ES-I3 (cell line): ENCODE results near the gene COPA.

ENCODE experiments used
- H3K36me3 ChIP-seq: 2 replicates; pipeline ENCODE4 v1.6.1; 2013; ENCODE audit warnings: mild to moderate bottlenecking, low read length, control low read depth, moderate library complexity; ENCODE audit not compliant: insufficient read depth
- H3K4me1 ChIP-seq: 2 replicates; pipeline ENCODE4 v1.6.1; 2013; ENCODE audit warnings: mild to moderate bottlenecking, control low read depth, low read length; ENCODE audit not compliant: insufficient read depth
- H3K9ac ChIP-seq: 2 replicates; pipeline ENCODE4 v1.6.1; 2013; ENCODE audit warnings: low read depth, mild to moderate bottlenecking, low read length, moderate library complexity
- H3K9me3 ChIP-seq: 2 replicates; pipeline ENCODE4 v1.6.1; 2013; ENCODE audit warnings: mild to moderate bottlenecking, low read length, moderate library complexity; ENCODE audit not compliant: control insufficient read depth, insufficient read depth

COPA gene

DNA sequence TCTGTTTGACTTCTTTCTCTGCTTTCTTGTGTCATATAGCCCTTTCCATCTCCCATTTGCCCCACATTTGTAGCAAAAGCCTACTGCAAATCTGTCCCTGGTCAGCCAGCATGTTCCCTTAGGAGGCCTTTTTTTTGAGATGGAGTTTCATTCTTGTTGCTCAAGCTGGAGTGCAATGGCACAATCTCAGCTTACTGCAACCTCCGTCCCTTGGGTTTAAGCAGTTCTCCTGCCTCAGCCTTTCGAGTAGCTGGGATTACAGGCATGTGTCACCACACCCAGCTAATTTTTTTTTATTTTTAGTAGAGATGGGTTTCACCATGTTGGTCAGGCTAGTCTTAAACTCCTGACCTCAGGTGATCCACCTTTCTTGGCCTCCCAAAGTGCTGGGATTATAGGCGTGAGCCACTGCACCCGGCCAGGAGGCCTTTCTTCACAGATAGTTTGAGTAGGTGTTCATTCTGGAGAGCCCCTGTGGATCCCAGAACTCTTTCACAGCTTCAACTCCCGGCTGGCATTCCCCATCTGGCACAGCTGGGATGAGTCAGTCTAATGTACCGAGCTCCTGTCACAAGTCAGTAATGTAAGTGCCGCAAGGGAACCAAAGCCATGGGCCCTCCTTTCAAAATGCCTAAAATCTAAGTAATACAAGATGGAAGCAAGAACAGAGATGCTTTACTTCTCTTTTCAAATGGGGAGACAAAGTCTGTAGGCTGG, 14.4 kb upstream of the COPA start:
- Histone ChIP-seq H3K36me3 (peaks cover 31% of the 10 kb centered on the region), H3K9me3 (no peaks in the 10 kb centered on the region), H3K9ac (no peak overlapping the region), H3K4me1 (peaks cover 13% of the 10 kb centered on the region)

DNA sequence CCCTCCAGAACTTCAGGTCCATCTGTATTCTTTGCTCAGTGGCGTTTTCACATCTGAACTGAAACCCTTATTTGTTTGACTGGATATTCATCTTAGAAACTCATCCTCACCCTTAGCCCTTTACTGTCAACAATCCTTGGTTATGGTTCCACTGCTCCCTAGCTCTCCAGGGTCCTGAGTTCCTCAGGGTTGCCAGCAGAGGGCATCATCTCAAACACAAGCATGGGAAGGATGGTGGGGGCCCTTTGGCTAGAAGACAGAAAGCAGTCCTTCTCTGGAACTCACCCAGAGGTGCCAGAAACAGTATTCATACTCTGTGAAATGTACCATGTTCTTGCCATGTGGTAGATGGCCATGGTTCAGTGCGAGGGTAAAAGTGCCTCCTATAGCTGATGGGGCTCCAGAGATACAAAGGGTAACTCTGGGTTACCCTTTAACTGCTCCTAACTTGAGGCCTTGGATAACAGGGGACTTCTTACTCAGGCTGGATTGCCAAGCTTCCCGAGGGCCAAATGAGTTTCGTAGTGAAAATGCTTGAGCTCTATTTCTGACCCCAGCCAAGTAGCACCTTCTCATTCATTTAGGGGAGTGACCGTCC, 11.4 kb upstream of the COPA start:
- Histone ChIP-seq H3K36me3 (peaks cover 42% of the 10 kb centered on the region), H3K4me1 (no peaks in the 10 kb centered on the region; the same call in 1 of the 2 replicates), H3K9ac (no peak overlapping the region), H3K9me3 (no peaks in the 10 kb centered on the region)

DNA sequence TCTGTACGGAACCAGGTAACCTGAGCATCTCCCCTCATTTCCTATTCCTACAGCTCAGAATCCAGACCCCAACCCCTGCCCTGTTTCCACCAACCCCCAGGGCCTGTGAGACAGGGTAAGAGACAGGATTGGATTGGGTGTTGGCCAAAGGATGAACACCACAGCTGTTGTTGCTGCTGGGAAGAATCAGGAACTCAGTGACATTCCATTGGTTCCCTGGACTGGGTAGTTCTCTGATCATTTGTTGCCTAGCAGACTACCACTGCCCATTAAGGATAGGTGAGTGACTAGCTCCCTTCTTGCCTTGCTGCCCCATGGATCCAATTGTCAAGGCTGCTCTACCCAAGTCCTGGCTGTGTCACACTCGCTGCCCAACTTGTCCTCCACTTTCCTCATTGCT, 10.2 kb upstream of the COPA start:
- no peaks in the 10 kb centered on the region for H3K4me1 ChIP-seq
- H3K36me3 ChIP-seq: peaks cover 45% of the 10 kb centered on the region
- H3K9ac ChIP-seq: no peak overlapping the region
- H3K9me3 ChIP-seq: no peaks in the 10 kb centered on the region

DNA sequence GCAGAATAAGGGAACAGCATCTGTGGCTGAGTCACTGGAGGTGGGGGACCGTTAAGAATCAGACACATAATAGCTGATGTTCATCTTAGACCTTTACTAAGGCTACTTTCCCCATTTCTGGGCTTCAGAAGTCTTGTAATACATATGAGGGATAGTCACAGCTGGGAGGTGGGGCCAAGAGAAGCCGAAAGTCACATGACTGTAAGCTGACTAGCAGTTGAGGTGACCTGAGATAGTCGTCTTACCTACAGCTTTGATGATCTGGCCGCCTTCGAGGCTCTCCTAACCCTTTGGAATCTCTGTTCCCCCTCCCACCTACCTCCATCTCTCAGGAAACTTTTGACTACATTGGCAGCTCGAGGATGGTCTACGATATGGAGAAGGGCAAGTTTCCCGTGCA, 9.5 kb upstream of the COPA start:
- Histone ChIP-seq H3K9ac (no peak overlapping the region), H3K36me3 (peaks cover 45% of the 10 kb centered on the region), H3K9me3 (no peaks in the 10 kb centered on the region), H3K4me1 (no peaks in the 10 kb centered on the region)

DNA sequence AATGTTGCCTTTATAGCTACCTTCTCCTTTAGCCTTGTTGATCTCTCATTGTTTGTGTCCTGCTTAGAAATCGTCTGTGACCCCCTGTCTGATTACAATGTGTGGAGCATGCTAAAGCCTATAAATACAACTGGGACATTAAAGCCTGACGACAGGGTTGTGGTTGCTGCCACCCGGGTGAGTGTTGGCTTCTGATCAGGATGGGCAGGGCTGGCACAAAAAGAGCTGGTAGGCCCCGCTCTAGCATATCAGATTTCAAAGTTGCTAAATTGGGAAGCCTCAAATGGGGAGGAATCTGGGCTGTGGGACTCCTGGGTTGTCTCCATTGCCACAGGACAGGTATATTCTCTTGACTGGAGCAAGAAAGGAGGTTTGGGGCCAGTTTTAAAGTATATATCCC, 8.6 kb upstream of the COPA start:
- H3K9ac ChIP-seq: no peak overlapping the region
- no peaks in the 10 kb centered on the region for H3K9me3 ChIP-seq
- no peaks in the 10 kb centered on the region for H3K4me1 ChIP-seq
- peaks cover 43% of the 10 kb centered on the region for H3K36me3 ChIP-seq

DNA sequence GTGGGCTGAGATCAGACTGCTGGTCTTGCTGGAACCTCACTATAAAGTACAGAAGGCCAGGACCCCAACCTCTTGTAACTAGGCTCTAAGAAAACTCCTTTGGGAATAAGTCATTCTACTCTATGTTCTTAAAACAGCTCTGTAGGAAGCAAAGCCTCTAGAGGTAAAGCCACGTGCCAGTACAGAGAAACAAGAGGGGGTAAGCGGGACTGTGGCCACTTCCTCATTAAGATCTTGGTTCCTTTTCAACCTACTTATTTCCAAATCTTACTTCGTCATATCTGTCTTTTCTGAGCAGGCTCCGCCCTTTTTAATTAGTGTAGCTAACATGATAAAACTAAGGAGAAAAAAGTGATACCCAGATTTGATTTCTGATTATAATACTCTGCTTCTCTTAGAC, 3.9 kb upstream of the COPA start:
- H3K4me1 ChIP-seq: peaks cover 4% of the 10 kb centered on the region; the same call in 1 of the 2 replicates
- no peaks in the 10 kb centered on the region for H3K9me3 ChIP-seq
- peaks cover 13% of the 10 kb centered on the region for H3K36me3 ChIP-seq
- no peak overlapping the region for H3K9ac ChIP-seq

DNA sequence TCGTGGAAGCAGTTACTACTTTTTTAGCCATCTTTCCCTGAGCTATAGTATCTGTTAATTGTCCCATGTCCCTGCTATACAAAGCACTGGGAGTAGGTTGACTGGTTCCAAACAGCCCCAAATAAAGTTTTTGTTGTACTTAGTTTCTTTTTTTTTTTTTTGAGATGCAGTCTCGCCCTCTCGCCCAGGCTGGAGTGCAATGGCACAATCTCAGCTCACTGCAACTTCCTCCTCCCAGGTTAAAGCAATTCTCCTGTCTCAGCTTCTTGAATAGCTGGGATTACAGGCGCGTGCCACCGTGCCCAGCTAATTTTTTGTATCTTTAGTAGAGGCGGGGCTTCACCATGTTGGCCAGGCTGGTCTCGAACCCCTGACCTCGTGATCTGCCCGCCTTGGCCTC, 3.4 kb upstream of the COPA start:
- Histone ChIP-seq H3K4me1 (peaks cover 4% of the 10 kb centered on the region; the same call in 1 of the 2 replicates), H3K9ac (no peak overlapping the region), H3K36me3 (peaks cover 13% of the 10 kb centered on the region)

DNA sequence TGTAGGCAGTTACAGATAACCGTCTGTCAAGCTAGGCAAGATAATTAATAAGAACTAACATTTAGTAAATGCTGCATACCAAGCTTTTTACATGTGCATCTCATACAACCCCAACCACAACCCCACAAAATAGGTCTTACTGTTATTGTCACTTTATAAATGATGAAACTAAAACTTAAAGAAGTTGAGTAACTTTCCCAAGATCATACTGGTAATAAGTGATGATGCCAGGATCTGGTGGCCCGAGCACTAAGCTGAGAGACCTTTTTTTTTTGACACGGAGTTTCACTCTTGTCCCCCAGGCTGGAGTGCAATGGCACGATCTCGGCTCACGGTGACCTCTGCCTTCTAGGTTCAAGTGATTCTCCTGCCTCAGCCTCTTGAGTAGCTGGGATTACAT, 1.9 kb upstream of the COPA start:
- Histone ChIP-seq H3K36me3 (peaks cover 12% of the 10 kb centered on the region), H3K9me3 (no peaks in the 10 kb centered on the region), H3K4me1 (peaks cover 12% of the 10 kb centered on the region), H3K9ac (no peak overlapping the region)

More for the DNA sequence above, 3.4 kb upstream of the COPA start:
- H3K9me3 ChIP-seq: no peaks in the 10 kb centered on the region

DNA sequence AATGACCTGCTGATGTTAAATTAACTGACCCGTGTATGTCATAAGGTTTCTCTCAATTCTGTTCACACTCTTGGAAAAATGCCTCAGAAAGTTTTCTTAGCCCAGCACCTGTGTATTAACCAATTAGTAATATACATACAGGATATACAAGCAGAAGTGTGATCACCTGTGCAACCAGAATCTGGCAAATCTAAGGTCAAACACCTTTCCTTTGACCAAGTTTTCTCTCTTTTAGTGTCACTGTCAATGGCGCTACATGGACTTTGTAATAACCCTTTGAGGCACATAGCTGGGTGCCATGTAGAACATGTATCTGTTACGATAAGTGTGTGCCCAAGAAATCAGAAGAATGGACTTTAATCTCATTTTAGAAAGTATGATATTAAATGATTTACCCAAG, 1.2 kb upstream of the COPA start:
- Histone ChIP-seq H3K4me1 (peaks cover 12% of the 10 kb centered on the region), H3K36me3 (peaks cover 12% of the 10 kb centered on the region), H3K9ac (peak overlapping the region; percentile 94; the same call in 1 of the 2 replicates), H3K9me3 (no peaks in the 10 kb centered on the region)

DNA sequence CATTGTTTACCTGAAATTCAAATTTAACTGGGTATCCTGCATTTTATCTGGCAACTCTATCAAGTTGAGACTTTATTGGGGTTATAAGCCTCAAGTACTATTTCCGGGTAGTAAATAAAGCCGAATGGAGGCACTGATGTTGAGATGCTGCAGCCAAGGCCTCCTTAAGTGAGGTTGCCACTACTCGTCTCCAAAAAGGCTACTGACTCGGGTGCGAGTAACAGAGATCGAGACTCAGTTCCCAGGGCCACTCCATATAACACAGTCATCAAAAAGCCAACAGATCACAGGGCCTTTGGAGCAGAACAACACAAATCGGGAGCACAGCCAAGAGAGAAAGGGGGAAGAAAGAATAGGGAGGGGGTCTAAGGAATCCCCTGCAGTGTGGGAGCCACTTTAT, 524 bp downstream of the COPA start:
- Histone ChIP-seq H3K36me3 (peaks cover 18% of the 10 kb centered on the region), H3K9me3 (no peaks in the 10 kb centered on the region), H3K9ac (peak overlapping the region; percentile 94), H3K4me1 (peaks cover 12% of the 10 kb centered on the region)

DNA sequence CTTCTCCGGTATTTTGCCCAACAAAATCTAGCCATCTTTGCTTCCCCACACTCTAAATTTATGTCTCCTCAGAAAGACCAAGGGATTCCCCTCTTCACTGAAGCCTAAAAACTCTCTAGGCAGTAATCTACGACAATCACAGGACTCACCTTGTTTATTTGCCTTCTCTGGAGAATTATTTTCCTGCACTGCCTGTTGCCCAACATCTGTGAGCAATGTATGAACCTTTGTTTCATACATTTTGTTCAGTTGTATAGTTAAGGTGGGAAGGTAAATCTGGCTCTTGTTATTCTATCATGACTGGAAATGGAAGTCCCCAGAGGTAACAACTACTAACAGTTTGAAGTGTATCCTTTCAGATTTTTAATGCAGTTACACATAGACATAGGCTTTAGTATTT, 2.2 kb downstream of the COPA start:
- Histone ChIP-seq H3K9ac (no peak overlapping the region), H3K36me3 (peaks cover 18% of the 10 kb centered on the region; the same call in 1 of the 2 replicates), H3K4me1 (peaks cover 12% of the 10 kb centered on the region), H3K9me3 (no peaks in the 10 kb centered on the region)

DNA sequence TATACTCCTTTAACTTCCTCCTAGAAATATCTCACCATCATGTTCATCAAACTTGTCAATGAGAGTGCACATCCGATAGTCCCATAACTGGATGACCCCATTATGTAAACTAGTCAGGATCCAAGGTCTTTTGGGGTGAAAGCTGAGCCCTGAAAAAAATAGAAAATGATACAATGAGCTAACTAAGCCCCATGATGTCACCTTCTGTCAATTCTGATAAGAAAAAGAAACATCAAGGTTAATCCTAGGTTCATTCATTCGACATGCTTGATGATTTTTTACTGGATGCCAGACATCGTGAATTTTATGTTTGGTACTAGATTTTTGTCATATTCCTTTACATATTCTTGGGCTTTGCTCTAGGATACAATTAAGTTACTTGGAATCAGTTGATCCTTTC, 2.9 kb downstream of the COPA start:
- Histone ChIP-seq H3K36me3 (peaks cover 19% of the 10 kb centered on the region; the same call in 1 of the 2 replicates), H3K4me1 (peaks cover 12% of the 10 kb centered on the region), H3K9me3 (no peaks in the 10 kb centered on the region), H3K9ac (no peak overlapping the region)

DNA sequence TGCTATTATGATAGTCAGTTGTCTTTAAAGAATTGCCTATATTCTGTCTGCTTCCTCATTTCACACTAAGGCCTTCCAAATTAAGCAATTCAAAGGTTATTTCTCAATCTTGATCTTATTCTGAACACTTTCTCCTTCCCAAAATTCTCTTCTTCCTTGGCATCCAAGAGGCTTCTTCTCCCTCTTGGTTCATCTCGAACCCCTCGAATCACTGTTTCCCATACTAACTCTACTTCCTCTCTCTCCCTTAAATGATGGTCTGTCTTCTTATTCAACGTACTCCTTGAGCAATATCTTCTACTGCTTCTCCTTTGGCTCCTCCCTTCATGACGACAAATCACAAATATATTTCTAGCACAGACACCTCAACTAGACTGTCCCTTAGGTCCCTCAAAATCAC, 4.5 kb downstream of the COPA start:
- peaks cover 8% of the 10 kb centered on the region; the same call in 1 of the 2 replicates for H3K4me1 ChIP-seq
- no peak overlapping the region for H3K9ac ChIP-seq
- H3K36me3 ChIP-seq: peaks cover 21% of the 10 kb centered on the region
- H3K9me3 ChIP-seq: no peaks in the 10 kb centered on the region

DNA sequence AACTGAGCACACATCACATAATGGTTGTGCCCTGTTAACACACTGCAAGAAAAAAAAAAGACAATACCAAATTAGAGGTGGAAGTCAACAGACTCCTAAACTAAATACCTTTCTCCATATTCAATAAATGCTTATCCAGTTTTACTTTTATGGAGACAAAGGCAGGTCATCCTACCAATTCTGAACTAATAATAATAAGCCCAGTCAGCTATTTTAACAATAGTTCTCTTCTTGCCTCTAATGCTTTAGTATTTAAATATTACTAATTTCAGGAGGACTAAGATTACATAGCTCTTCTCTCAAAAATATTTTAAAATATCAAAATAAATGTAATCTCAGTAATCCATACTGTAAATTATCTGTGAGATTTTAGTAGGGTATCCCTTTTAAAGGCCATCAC, 10.5 kb downstream of the COPA start:
- H3K9me3 ChIP-seq: no peaks in the 10 kb centered on the region
- peaks cover 39% of the 10 kb centered on the region for H3K36me3 ChIP-seq
- H3K4me1 ChIP-seq: no peaks in the 10 kb centered on the region
- H3K9ac ChIP-seq: no peak overlapping the region

DNA sequence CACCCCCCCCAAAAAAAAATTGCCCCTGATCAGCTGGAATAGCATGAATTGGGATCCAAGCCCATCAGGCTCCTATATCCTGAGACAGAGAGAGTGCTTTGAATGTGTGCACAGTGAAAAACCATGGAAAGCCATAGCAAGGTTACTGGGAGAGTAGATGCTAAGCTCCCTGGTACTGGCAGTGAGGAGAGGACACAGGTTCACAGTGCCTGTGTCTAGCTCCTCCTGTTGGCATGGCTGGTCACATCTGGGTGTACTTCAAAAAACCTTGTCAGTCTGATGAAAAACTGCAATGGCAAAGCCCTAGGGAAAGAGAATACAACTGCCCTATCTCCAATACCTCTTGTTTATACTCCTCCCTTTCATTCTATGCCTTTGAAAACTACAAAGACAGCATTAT, 12.9 kb downstream of the COPA start:
- peaks cover 43% of the 10 kb centered on the region for H3K36me3 ChIP-seq
- no peaks in the 10 kb centered on the region for H3K9me3 ChIP-seq
- no peak overlapping the region for H3K9ac ChIP-seq
- no peaks in the 10 kb centered on the region for H3K4me1 ChIP-seq
